T47D (cell line): ENCODE results near the gene GLCE.
"Not testable (repeated sequence)": the region's sequence is repeated elsewhere in the genome, so short reads cannot be mapped to it uniquely, and the experiment has no call there.

ENCODE experiments used
- DNase-seq, 2 experiments: peaks; one replicate each; pipeline versions ENCODE4 v3.0.0 to v3.0.0-alpha.2; 2011 to 2012; ENCODE audit warnings: low read depth in 1 of 2, low spot score in 1 of 2
- JUND ChIP-seq: IDR thresholded peaks from 2 replicates; pipeline ENCODE4 v1.6.1; 2012; ENCODE audit warnings: low read depth
- in situ Hi-C: cut with HindIII; loops from 2 replicates; pipeline ENCODE4 v1.10.0; 2016; ENCODE audit warnings: low sequenced_read_pairs, low pct_unique_long_range_greater_than_20kb

GLCE gene

DNA sequence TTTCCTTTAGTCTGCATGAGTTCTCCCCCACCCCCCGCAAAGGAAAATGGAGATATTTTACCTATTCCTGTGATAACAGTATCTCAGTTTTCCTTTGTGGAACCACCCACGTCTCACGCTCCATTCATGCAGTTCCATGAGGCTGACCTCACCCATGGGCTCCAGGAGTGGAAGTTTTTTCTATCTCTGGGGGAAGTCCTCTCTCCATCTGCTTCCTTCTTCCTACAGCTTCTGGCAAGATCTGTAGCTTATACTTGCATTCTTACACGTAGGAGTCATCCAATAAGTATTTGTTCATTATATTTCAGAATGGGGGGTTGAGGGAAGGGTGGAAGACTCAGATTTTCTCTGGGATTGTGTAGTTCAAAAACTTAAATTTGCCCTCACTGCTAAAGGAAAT lies 5.8 kb upstream of the GLCE start:
- no peak for DNase-seq
- no peak for TF ChIP-seq JUND
- in situ Hi-C loops, result no loop called here

DNA sequence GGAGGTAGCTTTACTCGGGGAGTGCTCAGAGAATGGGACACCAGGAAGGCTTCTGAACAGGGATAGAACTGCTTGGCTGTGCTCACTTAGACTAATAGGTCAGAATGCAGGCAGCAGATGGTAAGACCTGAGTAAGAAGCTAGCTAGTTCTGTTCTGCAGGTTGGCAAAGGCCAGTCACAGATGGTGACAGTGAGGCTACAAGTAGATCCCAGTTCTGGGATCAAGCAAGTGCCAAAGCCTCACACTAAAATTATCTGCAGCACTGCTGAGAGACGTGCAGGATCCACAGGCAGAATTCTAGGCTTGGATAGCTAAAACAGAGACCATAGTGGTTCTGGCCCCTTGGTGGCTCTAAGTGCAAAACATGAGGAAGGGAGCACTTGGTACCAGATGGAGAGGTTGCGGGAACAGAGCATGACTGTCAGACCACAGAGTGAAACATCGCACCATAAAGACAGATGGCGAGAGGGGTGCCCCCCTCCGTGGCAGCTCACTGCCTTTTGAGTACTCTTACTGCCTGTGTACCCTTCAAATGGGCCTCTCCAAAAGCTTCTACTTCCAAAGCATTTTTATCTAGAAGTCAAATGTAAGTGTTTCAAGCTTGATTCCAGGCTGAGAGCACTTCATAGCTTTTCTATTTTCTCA lies 3.6 kb upstream of the GLCE start:
- in situ Hi-C loops, result no loop called here
- no peak for TF ChIP-seq JUND
- DNase-seq, result no peak

DNA sequence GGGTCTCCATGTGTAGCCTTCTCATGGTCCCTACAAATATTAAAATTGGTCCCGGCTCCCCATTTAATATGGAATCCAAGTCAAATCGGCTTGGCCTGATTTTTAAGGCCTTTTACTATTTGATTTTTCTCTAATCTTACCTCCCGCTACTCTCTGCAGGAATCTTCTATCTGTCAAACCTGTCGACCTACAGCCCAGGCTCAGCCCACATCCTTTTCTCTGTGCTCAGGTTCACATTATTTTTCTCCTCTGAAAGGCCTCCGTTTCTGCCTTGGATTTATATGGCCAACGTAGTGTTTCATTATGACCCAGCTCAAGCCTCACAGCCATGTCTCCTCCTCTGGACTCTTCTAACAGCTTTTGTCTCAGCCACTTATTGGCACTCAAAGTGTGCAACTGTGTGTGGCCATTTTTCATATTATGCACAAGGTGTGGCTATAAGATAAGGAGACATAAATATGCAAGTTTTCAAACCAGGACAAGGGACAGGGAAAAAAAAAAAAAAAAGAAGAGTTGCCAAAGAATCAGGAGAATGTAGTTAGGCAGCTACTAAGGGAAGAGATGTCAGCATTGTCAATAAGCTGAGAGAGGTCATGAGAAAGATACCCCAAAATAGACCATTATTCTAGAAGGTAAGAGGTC lies 2.1 kb upstream of the GLCE start:
- DNase-seq, result no peak
- TF ChIP-seq JUND, result no peak
- in situ Hi-C loops, result no loop called here

DNA sequence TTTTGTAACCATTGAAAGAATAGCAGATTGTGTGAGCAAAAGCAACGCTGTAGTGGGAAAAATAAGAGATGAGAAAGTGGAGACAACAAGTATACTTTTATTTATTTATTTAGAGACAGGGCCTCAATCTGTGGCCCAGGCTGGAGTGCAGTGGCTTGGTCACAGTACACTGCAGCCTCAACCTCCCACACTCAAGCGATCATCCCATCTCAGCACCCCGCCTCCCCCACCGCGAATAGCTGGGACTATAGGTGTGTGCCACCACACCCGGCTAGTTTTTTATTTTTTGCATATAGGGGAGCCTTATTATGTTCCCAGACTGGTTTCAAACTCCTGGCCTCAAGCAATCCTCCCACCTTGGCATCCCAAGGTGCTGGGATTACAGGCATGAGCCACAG lies 1.6 kb upstream of the GLCE start:
- in situ Hi-C loops, result no loop called here
- DNase-seq, result no peak
- no peak for TF ChIP-seq JUND

DNA sequence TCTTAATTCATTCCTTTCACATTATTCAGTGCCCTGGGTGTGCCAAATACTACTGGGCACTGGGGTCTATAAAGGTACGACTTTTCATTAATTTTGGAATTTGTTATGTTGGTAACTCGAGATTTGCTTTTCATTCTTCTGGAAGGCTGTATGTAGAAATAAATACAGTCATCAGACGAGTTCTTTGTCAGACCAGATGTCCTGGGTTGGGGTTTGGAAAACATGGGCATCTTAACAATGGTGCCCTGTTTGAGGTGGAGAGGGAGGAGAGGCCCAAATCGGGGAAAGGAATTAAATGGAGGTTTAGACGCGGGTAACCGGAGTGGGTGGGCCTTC lies 662 bp upstream of the GLCE start:
- in situ Hi-C loops, result no loop called here
- no peak for DNase-seq
- no peak for TF ChIP-seq JUND

DNA sequence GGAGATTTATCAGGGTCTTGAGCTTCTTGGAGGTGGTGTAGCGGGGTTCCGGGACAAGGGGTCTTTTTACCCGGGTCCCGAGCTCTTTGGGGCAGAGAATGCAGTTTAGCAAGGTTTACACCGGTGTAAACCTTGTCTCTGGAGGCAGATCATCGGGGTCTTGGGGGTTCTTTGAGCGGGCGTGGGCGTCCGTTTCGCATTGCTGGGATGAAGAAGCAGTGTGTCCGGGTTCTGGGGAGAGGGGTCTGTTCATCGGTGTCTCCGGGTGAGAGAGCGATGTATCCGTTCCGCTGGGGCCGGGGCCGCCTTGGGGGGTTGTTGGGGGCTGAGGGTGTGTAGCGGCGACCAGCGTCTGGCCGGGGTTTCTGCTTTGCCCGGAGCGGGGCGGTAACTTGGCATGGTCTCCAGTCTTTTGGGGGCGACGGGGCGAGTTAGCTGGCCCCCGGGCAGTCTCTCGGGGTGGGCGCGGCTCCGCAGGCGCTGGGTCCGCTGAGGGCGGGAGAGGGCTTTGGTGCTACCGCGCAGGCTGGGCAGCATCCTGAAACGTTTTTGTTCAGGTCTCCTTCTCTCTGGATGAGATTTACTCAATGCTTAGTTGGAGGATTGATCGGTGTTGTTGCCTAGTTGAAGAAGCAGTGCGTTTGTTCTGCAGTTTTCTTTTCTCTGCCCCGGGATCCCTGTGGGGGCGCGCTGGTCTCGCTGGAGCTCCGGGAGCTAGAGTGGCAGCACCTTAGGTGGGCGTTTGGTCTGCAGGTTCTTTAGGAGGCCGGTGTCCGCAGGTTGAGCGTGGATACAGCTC lies 843 bp downstream of the GLCE start:
- in situ Hi-C loops, result no loop called here
- TF ChIP-seq JUND, result no peak
- DNase-seq, result peak; percentile 20 to 35

DNA sequence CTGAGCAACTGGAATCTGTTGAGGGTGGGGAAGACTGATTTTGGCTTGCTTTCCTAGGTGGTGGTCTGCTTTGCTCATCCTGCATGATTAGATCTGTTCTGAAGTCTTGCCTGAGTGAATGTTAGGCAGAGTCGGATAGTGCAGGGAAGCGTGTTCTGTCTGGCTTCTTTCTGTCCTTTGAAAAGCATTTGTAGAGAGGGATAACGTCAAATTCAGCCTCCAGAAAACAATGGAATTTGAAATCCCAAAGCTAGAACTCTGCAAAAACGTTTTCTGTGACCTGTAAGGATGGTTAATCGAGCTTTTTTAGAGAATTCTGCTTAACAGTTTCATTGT lies 1.4 kb downstream of the GLCE start:
- in situ Hi-C loops, result no loop called here
- no peak for DNase-seq
- no peak for TF ChIP-seq JUND

DNA sequence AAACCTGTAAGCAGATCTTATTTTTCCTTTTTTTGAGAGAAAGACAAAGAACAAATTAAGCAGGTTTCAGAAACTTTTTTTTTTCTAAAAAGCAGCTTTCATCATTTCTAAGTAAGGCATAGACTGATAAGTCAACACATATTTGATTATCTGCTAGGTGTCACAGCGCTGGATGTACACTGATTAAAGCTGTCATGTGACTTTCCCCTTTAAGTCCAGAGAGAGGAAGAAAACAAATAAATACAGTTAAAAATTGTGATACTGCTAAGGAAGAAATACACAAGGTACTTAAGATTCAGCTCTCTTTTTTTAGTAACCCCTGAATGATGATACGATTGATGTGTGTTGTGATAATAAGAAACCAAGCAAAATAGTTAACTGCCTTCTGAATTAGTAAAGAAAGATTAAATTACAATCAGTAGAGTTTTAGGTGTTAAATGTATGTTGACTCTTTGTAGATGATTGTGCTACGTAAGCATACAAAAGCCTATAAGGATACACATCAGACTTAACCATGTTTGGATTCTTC lies 2.8 kb downstream of the GLCE start:
- no peak for TF ChIP-seq JUND
- no peak for DNase-seq
- in situ Hi-C loops, result no loop called here

DNA sequence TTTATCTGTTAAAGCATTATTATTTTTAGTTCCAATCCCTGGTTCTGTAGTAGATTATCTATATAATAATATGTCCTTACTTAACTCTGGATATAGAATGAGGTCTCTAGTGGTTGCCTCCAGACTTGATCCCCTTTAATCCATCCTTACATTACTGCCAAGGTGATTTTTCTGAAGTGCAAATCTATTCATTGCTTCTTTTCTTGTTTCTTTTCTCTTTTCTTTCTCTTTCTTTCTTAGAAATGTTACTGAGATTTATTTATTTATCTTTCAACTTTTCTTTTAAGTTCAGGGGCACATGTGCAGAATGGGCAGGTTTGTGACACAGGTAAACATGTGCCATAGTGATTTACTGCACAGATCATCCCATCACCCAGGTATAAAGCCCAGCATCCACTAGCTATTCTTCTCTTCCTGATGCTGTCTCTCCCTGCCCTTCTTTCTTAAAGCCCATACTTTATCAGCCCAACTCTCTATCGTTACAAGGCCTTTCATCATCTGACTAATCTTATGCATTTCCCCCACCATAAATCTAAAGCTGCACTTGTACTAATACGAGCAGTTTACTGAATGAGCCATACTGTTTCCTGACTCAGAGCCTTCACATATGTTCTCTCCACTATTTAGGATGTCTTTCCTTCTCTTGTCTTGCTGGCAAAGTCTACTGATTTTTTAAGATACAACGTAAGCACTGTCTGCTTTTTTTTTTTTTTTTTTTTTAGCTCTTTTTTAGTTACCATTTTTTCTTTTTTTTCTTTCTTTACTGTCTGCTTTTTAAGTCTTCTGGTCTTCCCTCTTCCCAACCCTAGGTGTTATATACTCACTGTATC lies 4.6 kb downstream of the GLCE start:
- DNase-seq, result no peak
- TF ChIP-seq JUND, result no peak
- in situ Hi-C loops, result no loop called here

DNA sequence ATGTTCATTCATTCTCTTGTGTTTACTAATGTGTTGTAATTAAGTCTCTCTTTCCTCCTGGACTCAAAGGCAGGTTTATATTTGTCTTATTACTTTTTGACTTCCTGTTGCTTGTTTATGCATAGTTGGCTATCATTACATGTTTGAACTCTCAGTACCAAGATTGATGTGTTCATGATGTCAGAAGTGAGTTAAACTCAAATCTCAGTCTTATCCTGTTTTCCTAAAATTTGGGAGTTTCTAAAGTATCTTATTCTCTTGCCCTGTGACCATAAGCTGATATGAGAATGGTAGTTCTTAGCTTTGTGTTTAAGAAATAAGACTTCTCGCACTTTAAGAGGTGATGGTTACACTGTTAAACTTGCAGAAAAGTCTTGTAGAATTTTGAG lies 5.2 kb downstream of the GLCE start:
- in situ Hi-C loops, result no loop called here
- TF ChIP-seq JUND, result no peak
- DNase-seq, result no peak

DNA sequence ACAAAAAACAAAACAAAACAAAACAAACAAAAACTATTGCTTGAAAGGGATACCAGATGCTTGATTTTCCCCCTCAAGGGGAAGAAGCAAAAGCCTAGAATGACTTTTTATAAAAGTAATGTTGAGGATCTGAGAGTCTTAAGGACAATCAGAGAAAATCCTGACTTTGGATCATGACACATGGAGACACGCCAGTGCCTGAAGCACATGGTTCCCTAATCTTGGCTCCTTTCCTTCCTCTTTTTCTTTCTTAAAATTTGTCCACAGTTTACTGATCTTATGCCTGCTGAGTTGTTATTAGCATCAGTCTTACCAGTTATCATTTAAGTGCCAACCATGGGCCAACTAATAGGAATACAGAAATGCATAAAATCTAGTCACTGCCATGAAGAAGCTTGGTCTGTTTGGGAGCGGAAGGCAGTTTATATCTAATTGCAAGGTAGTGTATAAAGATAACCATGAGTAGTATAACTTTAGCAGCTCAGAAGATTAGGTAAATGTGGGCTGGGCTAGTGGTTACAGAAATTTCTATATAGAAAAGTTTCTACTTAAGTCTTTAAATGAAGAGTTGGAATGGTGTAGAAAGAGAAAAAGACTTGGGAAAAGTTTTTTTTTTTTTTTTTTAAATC lies 6.9 kb downstream of the GLCE start:
- DNase-seq, result no peak
- no peak for TF ChIP-seq JUND
- in situ Hi-C loops, result no loop called here

DNA sequence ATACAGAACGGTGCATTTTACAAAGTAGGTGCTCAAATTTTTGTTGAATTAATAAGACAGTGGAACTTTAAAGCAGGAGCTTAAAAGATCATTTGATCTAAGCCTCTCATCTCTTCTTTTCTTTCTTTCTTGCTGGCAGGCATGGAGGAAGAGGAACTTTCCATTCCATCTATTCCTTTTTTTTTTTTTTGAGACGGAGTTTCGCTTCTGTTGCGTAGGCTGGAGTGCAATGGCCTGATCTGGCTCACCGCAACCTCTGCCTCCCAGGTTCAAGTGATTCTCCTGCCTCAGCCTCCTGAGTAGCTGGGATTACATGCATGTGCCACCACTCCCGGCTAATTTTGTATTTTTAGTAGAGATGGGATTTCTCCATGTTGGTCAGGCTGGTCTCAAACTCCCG lies 7.9 kb downstream of the GLCE start:
- in situ Hi-C loops, DNase-seq: not testable (repeated sequence)

DNA sequence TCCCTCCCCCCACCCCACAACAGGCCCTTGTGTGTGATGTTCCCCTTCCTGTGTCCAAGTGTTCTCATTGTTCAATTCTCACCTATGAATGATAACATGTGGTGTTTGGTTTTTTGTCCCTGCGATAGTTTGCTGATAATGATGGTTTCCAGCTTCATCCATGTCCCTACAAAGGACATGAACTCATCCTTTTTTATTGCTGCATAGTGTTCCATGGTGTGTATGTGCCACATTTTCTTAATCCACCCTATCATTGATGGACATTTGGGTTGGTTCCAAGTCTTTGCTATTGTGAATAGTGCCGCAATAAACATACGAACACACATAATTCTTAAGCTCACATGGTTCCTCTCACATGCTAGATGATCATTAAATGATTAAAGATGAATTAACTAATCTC lies 9.1 kb downstream of the GLCE start:
- in situ Hi-C loops, DNase-seq: not testable (repeated sequence)
